HG02970 (cell line): ENCODE results near the gene ZNF26.
"Not testable (repeated sequence)": the region's sequence is repeated elsewhere in the genome, so short reads cannot be mapped to it uniquely, and the experiment has no call there.

ENCODE experiments used
- ATAC-seq: cut with Tn5 transposase; IDR thresholded peaks from one replicate; pipeline ENCODE4 v1.9.1; 2021; ENCODE audit warnings: mild to moderate bottlenecking, moderate library complexity, moderate number of reproducible peaks; ENCODE audit not compliant: unreplicated experiment, low FRiP score

The ZNF26 gene

DNA sequence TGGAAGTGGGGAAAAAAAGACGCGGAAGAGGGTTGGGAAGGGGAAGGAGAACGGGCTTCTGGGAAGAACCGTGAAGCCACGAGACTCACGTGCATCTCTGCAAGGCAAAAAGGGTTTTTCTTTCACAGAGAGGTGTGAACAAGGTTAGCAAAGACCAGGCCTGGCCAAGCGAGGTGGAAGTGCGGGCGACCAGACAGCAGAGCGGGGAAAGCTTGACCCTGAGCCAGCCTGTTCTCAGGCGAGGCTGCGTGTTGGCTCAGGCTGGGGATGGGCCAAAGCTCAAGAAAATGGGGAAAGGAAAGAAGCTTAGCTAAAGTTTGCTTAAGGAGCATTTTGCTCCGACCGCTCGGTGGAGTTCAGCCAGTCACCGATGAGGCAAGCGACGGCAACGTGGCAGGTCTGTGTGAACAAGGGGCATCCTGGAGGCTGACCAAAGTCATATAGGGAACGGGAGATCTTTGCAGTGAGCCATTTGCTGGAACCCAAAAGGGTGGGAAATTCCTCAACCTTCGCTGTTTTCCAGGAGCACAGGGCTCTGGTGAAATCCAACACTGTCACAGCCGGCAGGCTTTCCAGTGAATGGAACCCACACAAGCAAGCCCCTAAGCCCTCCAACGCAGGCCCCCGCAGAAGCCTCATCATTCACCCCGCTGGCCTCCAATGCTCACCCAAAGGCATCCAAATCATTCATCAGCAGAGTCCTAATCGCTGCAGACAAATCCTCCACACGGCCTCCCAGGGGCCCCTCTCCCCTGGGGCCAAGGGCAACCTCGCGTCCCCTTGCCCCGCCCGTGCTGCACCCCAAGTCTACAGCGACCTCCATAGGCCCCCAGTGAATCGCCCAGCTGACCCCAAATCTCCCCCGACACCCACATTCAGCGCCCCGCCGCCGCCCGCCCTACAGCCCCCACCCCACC is 30.8 kb upstream of the ZNF26 start:
- ATAC-seq = peak; percentile 10

DNA sequence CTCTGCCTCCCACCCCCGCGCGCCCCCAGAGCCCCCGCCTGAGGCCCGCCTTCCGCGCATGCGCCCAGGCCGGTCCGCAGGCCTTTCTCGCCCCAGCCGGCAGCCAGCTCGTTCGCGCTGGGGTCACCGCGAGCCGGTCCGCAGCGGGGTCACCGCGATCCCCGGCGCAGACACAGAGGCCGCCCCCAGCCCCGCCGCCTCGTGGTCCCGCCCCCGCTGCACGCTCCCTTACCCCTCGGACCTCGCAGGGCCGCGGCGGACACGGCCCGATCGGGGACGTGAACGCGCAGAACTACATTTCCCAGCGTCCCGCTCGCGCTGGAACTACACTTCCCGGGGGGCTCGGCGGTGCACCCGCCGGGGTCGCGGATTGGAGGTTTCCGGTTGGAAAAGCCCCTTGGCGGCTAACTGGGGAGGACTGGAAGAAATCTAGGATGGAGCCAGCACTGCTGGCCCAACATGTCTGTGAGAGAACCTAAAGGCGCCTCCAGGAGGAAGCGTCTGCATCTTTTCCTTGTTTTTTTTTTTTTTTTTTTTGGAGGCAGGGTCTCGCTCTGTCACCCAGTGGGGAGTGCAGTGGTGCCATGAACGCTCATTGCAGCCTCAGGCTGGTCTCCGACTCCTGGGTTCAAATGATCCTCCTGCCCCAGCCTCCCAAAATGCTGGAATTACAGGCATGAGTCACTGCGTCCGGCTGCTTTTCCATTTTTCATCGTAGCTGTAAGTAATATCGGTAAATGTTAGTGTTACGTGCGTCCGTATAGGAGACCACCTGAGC is 30.0 kb upstream of the ZNF26 start, which contains the start of gene ZNF605:
Gene ZNF605 (minus strand): TSS at position 296 of the 778 bp plus-strand sequence. CDS start 10,671 bp downstream, outside the sequence.
- peak; percentile 92 for ATAC-seq

DNA sequence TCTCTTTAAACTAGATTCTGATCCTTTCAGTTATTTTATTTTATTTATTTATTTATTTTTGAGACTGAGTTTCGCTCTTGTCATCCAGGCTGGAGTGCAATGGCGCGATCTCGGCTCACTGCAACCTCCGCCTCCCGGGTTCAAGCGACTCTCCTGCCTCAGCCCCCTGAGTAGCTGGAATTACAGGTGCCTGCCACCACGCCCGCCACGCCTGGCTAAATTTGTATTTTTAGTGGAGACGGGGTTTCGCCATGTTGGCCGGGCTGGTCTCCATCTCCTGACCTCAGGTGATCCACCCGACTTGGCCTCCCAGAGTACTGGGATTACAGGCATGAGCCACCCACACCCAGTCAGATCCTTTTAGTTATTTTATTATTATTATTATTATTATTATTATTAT is 24.4 kb upstream of the ZNF26 start:
- not testable (repeated sequence) for ATAC-seq

DNA sequence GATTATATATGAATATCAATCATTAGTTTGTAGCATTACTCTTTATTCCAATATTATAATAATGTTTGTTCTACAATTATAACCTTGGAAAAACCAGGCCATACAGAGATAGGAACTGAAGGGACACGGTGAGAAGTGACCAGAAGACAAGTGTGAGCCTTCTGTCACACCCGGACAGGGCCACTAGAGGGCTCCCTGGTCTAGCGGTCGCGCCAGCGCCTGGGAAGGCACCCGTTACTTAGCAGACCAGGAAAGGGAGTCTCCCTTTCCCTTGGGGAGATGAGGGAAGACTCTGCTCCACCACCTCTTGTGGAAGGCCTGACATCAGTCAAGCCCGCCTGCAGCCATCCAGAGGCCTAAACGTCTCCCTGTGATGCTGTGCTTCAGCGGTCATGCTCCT is 22.2 kb upstream of the ZNF26 start:
- ATAC-seq = not testable (repeated sequence)

DNA sequence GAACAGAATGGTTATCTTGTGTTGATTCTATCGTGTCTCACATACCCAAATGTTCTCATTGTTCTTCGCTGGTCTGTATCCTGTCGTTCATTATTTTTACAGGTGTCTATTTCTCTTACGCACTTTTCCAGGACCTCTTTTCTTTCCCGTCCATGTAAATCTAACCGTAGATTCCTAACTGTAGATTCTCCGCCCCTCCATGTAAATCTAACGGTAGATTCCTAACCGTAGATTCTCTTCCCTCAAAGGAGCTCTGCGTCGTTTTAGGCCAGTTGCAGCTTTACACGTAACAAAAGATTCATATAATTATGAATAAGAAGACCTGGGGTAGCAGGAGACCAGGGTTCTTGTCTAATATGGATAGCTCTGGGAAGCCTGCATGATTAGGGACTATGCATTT is 20.4 kb upstream of the ZNF26 start:
- ATAC-seq = no peak

DNA sequence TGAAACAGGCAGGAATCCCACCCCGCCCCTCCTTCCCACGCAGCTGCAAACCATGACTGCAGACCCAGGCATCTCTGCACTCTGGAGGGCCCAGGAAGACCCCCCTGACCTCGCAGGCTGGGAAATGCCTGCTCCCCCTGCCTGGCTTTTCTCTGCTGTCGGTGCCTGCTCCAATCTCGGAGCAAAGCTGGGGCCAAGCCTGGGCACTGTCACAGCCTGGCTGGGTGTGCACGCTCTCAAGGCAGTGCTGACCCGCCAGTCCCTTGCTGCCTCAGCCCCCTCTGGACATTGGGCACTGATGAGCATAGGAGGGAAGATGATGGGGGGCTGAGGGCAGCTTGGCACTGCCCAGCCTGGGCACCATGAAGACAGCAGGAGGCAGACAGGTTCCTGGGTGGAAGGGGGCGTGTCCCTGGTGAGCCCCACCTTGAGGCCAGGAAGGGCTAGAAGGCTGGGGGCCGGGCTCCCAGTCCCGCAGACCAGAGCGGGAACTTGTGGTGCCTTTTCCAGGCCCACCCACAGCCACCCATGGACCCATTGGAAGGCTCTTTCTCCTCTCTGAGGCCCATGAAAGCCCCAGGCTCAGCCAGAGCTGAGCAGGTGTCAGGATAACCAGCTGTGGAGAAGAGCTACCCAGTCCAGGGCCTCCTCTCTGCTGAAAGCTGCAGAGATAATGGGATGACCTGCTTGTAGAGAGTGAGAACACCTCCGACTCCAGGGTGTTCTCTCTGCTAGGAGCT is 19.3 kb upstream of the ZNF26 start:
- ATAC-seq = no peak

DNA sequence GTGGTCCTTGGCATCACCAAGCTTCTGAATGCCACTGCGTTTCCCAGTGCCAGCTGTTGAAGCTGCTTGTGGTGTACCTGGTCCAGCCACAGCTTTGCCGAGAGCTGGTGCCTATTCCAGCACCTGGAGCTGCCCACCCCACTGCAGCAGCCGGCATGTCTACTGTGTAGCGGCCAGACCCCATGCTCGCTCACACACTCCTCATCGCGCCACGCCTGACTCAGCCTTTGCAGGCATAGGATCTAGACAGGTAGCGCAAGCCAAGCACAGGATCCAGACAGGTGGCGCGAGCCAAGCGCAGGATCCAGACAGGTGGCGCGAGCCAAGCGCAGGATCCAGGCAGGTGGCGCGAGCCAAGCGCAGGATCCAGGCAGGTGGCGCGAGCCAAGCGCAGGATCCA is 18.4 kb upstream of the ZNF26 start:
- no peak for ATAC-seq

DNA sequence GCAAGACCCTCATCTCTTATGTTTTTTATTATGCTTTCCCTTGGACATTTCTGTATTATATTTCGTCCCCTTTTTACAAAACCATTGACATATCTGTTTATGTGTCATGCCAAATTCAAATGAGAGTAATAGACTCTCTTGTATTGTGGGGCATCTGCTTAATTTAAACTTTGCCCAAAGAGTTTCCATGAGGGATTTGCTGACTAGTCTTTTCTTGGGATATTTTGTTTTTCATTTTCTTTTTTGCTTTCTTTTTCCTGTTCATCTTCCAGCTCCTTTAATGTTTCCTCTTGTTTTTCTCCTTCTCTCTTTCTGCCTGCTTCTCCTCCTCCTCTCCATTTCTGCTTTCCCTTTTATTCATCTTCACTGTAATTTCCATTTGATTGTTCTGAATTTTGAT is 13.8 kb upstream of the ZNF26 start:
- ATAC-seq = no peak

DNA sequence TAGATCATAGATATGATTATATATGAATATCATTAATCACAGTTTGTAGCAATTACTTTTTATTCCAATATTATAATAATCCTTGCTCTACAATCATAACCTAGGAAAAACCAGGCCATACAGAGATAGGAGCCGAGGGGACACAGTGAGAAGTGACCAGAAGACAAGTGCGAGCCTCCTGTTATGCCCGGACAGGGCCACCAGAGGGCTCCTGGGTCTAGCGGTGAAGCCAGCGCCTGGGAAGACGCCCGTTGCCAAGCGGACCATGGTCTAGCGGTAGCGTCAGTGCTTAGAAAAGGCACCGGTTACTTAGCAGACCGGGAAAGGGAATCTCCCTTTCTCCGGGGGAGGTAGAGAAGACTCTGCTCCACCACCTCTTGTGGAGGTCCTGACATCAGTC is 9.3 kb upstream of the ZNF26 start:
- ATAC-seq = not testable (repeated sequence)

DNA sequence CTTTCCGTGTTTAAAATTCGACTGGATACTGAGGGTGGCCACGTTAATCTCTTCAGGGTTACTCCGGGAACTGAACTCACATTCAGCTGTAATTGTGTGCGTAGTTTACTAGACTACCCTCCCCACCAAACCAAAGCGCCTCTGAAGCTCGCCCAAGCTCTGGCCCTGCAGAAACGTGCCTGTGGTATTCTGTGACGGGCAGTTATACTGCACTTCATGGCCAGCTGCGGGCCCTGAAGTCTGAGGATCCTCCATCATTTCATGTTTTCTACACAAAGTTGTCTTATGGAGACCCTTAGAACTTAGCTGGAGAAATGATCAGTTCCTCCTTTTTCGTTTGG is 688 bp downstream of the ZNF26 start:
- ATAC-seq = peak; percentile 5

DNA sequence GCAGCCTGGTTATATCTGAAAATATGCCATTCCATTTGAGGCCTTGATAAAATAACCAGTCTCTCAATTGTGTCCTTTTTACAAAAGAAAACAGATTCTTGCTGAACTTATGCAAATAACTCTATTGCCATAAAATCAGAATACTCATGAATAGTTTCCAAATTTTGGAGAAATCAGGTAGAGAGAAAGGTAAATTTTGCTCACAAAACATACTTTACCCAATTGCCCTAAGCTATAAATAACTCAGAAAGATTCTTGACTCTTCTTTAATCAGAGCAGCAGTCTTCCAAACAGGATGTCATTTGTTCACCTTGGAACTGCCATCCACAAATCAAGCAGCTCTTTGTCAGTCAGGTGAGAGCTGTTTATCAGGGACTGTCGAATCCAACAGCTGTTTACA is 12.6 kb downstream of the ZNF26 start:
- no peak for ATAC-seq

DNA sequence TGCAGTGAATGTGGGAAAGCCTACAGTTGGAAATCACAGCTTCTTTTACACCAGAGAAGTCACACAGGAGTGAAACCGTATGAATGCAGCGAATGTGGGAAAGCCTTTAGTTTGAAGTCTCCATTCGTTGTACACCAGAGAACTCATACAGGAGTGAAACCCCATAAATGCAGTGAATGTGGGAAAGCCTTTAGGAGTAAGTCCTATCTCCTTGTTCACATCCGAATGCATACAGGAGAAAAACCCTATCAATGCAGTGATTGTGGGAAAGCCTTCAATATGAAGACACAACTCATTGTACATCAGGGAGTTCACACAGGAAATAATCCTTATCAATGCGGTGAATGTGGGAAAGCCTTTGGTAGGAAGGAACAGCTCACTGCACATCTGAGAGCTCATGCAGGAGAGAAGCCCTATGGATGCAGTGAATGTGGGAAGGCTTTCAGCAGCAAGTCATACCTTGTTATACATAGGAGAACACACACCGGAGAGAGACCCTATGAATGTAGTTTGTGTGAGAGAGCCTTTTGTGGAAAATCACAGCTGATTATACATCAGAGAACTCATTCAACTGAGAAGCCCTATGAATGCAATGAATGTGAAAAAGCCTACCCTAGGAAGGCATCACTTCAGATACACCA is 24.6 kb downstream of the ZNF26 start:
- ATAC-seq = no peak

DNA sequence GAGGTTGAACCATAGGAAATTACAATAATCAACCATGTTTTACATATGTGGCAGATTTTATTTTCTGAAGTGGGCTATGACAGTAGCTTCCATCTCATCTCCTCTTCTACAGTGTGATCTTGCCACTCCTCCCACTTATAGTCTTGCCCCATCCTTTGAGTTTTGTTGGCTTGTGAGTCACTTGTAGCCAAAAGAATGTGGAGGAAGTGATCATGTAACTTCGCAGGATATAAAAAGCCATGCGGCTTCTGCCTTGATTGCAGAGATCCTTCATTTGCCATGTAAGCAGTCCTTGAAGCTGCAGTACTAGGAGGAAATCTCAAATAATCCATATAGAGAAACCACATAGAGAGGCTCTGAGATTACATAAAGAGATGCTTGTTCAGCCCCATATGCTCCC is 37.4 kb downstream of the ZNF26 start:
- no peak for ATAC-seq

DNA sequence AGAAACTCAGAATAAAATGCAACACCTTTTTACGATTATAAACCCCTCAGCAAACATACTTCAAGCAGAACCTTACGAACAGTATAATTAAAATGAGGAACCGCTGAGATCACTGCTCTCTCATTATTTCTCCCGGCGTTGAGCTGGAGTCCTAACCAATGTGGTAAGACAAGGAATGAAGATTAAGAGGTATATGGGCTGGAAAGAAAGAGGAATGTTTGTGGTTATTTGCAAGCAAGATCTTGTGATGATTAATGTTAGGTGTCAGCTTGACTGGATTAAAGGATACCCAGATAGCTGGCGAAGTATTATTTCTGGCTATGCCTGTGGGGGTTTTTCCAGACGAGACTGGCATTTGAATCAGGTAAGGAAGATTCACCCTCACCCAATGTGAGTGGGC is 40.8 kb downstream of the ZNF26 start:
- no peak for ATAC-seq

DNA sequence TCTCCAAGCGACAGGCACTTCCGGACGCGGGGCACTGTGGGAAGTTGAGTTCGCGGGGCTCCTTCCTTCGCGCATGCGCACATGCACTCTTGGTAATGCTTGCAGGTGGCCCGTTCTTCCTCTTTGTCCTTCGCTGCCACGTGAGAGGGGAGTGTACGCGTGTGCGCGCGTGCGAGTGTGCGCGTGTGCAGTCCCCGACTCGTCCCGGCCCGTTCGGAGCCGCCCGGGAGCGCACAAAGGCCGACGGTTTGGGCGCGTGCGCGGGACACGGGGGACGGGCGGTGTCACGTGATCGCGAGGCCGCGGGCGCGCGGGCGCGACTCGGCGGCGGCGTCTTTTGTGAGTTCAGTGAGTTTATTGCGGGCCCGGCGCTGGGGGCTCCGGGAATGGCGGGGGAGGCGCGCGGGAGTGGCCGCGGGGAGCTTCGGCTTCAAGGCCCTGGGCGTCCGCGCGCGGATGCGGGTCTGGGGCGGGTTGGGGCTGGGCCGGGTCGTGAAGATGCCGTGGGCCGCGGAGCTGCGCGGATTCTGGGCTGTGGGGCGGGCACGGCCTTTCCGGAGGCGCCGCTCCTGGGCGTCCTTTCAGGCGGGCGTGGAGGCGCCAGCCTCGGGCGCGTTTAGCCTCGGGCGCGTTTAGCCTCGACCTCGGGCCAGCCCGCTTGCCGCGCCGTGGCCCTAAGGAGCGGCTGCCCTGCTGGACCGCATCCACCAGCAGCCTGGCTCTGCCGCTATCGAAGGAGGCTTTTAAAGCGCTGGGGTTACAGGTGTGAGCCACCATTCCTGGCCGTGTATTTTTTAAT is 51.2 kb downstream of the ZNF26 start, which contains the start of gene ZNF84:
Gene ZNF84 (plus strand): TSS at position 303 of the 799 bp plus-strand sequence. CDS start 3,959 bp downstream, outside the sequence.
- peak; percentile 93 for ATAC-seq

DNA sequence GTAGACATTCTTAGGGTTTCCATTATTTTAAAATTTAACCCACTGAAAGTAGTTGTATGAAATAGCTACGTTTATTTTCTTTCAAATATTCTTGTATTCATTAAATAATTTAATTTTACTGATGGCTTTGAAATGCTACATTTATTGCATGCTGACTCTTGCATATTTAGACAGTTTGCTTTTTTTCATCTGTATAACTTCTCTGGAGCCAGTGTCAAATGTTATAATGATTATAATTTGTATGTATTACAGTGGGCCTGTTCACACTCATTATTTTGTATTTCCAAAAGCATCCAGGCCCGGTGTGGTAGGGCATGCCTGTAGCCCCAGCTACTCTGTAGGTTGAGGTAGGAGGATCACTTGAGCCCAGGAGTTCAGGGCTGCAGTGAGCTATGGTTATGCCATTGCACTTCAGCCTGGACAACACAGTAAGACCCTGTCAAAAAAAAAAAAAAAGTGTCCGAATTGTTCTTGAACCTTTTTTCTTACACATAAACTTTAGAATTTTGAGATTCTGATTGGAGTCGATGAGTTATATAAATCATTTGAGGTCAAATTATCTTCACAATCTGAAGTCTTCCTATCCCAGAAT is 52.0 kb downstream of the ZNF26 start:
- no peak for ATAC-seq

DNA sequence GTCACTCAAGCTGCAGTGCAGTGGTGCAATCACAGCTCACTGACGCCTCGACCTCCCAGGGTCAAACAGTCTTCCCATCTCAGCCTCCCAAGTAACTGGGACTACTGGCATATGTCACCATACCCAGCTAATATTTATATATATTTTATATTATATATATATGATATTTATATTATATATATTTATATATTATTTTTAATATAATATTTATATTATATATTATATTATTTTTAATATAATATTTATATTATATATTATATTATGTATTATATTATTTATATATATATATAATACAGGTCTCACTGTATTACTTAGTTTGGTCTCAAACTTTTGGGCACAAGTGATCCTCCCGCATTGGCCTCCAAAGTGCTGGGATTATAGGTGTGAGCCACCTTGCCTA is 60.5 kb downstream of the ZNF26 start:
- ATAC-seq = no peak

DNA sequence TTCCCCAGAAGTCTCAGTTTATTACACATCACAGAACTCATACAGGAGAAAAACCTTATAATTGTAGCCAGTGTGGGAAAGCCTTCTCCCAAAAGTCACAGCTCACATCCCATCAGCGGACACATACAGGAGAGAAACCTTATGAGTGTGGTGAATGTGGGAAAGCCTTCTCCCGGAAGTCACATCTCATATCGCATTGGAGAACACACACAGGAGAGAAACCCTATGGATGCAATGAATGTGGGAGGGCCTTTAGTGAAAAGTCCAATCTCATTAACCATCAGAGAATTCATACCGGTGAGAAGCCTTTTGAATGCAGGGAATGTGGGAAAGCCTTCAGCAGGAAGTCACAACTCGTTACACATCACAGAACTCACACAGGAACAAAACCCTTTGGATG is 71.3 kb downstream of the ZNF26 start:
- no peak for ATAC-seq
